Small intestine (tissue), 7 donors: ENCODE measurements around the gene NCK1. TPM values are rescaled to one million over a fixed set of nuclear protein-coding genes. Genes with fewer than 3 reads are reported as not detected.

Source experiments
- DNase-seq, 2 donors: peaks; one replicate each; pipeline versions ENCODE4 v3.0.0 to v3.0.0-alpha.2; 2013
- FAIRE-seq: peaks from 2 replicates; lab custom pipeline; 2012; peaks lifted over from hg19 to GRCh38; lab: Jason Lieb, UNC
- H3K27ac ChIP-seq, 3 donors: one replicate each; pipeline ENCODE4 v1.5.1; 2013; ENCODE audit warnings: low read length in 2 of 3, mild to moderate bottlenecking in 2 of 3, control low read depth in 1 of 3, inconsistent platforms in 1 of 3, low read depth in 1 of 3, moderate library complexity in 1 of 3
- H3K27me3 ChIP-seq, 3 donors: one replicate each; pipeline ENCODE4 v1.6.1; 2013; ENCODE audit warnings: low read length in 3 of 3, inconsistent platforms in 1 of 3; ENCODE audit not compliant: control insufficient read depth in 3 of 3, insufficient read depth in 3 of 3
- H3K36me3 ChIP-seq, 3 donors: one replicate each; pipeline ENCODE4 v1.6.1; 2013; ENCODE audit warnings: low read length in 3 of 3, inconsistent platforms in 1 of 3, low read depth in 1 of 3, mild to moderate bottlenecking in 1 of 3, moderate library complexity in 1 of 3; ENCODE audit not compliant: control insufficient read depth in 3 of 3, insufficient read depth in 2 of 3
- H3K4me1 ChIP-seq, 3 donors: one replicate each; pipeline ENCODE4 v1.6.1; 2013; ENCODE audit warnings: low read length in 2 of 3, inconsistent platforms in 1 of 3, low read depth in 1 of 3, mild to moderate bottlenecking in 1 of 3, moderate library complexity in 1 of 3; ENCODE audit not compliant: control insufficient read depth in 3 of 3, insufficient read depth in 2 of 3
- H3K4me3 ChIP-seq, 3 donors: one replicate each; pipeline ENCODE4 v1.5.1; 2013; ENCODE audit warnings: low read length in 3 of 3, control low read depth in 1 of 3, inconsistent platforms in 1 of 3, low read depth in 1 of 3, mild to moderate bottlenecking in 1 of 3, moderate library complexity in 1 of 3
- H3K9me3 ChIP-seq, 2 donors: one replicate each; pipeline ENCODE4 v1.6.1; 2013; ENCODE audit warnings: low read depth in 1 of 2, low read length in 1 of 2; ENCODE audit not compliant: control insufficient read depth in 2 of 2, insufficient read depth in 1 of 2
- WGBS, 3 donors: extraction: QIAGEN DNeasy Blood & Tissue Kit; methylation state at CpG; one replicate each; pipeline ENCODE4 v1.1.7; 2013; 5-methylcytosine and 5-hydroxymethylcytosine counted together
- polyA plus RNA-seq, 4 donors: library from polyadenylated mRNA; stranded (reverse) in 3 of 4; unstranded in 1 of 4; fragments of 200-250 nt in 3 of 4; fragments of 120-200 nt in 1 of 4; gene quantifications; one replicate each; pipeline versions ENCODE4 v1.2.1 to v1.2.3, GENCODE V29; 2013
- donor health status: healthy with polysubstance abuse.
- donor health status: control.
- donor health status: control.
- donor health status: Bipolar disorder and iron deficiency.
- donor health status: healthy.

Gene NCK1
- polyA plus RNA-seq, 4 donors: 8.9 to 28.4 (median 15.2) TPM

GRCh38 chr3:136919799-136920580, 58.0 kb downstream of the NCK1 start:
- WGBS, 3 donors: 49 to 53% (median 52%) methylated on average over 1 of the region's 1 CpG
- H3K36me3 ChIP-seq: no peaks in the 10 kb centered on the region
- H3K4me3 ChIP-seq: no peak overlapping the region
- FAIRE-seq (peak; percentile 30), DNase-seq (peak in 1 of 2 donors; percentile 52)
- no peaks in the 10 kb centered on the region for H3K4me1 ChIP-seq
- no peaks in the 10 kb centered on the region for H3K27me3 ChIP-seq
- H3K27ac ChIP-seq: no peak overlapping the region
- peaks cover 0 to 2% of the 10 kb centered on the region in 2 donors for H3K9me3 ChIP-seq

- Histone ChIP-seq H3K4me1 (no peaks in the 10 kb centered on the region), H3K4me3 (no peak overlapping the region), H3K9me3 (no peaks in the 10 kb centered on the region), H3K27ac (no peak overlapping the region), H3K27me3 (no peaks in the 10 kb centered on the region), H3K36me3 (no peaks in the 10 kb centered on the region)
- FAIRE-seq (no peak), DNase-seq (peak in 1 of 2 donors; percentile 12)
- WGBS, 3 donors: 75 to 81% (median 80%) methylated on average over 4 of the region's 4 CpGs
These were observed 59.0 kb downstream of the NCK1 start for GRCh38 chr3:136920904-136921611.

- DNase-seq: no peak
- Histone ChIP-seq H3K27me3 (no peaks in the 10 kb centered on the region), H3K4me3 (no peak overlapping the region), H3K9me3 (no peaks in the 10 kb centered on the region), H3K36me3 (no peaks in the 10 kb centered on the region), H3K27ac (no peak overlapping the region), H3K4me1 (no peaks in the 10 kb centered on the region)
- no peak for FAIRE-seq
- 68 to 77% (median 69%) methylated on average over 7 of the region's 7 CpGs for WGBS, 3 donors
These were observed 63.6 kb downstream of the NCK1 start for GRCh38 chr3:136925425-136926190.

GRCh38 chr3:136928240-136928639, 66.2 kb downstream of the NCK1 start:
- Histone ChIP-seq H3K9me3 (no peaks in the 10 kb centered on the region), H3K4me3 (no peak overlapping the region), H3K27ac (no peak overlapping the region), H3K4me1 (no peaks in the 10 kb centered on the region), H3K27me3 (no peaks in the 10 kb centered on the region), H3K36me3 (no peaks in the 10 kb centered on the region)
- FAIRE-seq (no peak), DNase-seq (no peak)

GRCh38 chr3:136929977-136930670, 68.1 kb downstream of the NCK1 start:
- Histone ChIP-seq H3K4me1 (no peaks in the 10 kb centered on the region), H3K36me3 (peaks cover 0 to 7% (median 0%) of the 10 kb centered on the region in 3 donors), H3K27me3 (no peaks in the 10 kb centered on the region), H3K9me3 (no peaks in the 10 kb centered on the region), H3K4me3 (no peak overlapping the region), H3K27ac (peak overlapping the region in 1 of 3 donors; percentile 64)
- DNase-seq (peak; percentile 58 to 72), FAIRE-seq (peak; percentile 74)
- WGBS, 3 donors: 26 to 35% (median 28%) methylated on average over 4 of the region's 4 CpGs

GRCh38 chr3:136931606-136932005, 69.6 kb downstream of the NCK1 start:
- FAIRE-seq: no peak

GRCh38 chr3:136932523-136932922, 70.5 kb downstream of the NCK1 start:
- FAIRE-seq (no peak), DNase-seq (no peak)
- Histone ChIP-seq H3K4me3 (no peak overlapping the region), H3K27me3 (no peaks in the 10 kb centered on the region), H3K36me3 (peaks cover 0 to 9% (median 2%) of the 10 kb centered on the region in 3 donors), H3K27ac (no peak overlapping the region), H3K4me1 (no peaks in the 10 kb centered on the region), H3K9me3 (no peaks in the 10 kb centered on the region)
- 78 to 94% (median 88%) methylated on average over 1 of the region's 1 CpG for WGBS, 3 donors

More at GRCh38 chr3:136931606-136932005, 69.6 kb downstream of the NCK1 start:
- no peak overlapping the region for H3K27ac ChIP-seq
- no peaks in the 10 kb centered on the region for H3K9me3 ChIP-seq
- no peak overlapping the region for H3K4me3 ChIP-seq
- H3K4me1 ChIP-seq: no peaks in the 10 kb centered on the region
- peaks cover 0 to 9% (median 0%) of the 10 kb centered on the region in 3 donors for H3K36me3 ChIP-seq
- no peaks in the 10 kb centered on the region for H3K27me3 ChIP-seq
- 79 to 87% (median 87%) methylated on average over 4 of the region's 4 CpGs for WGBS, 3 donors
- no peak for DNase-seq
